A673 (cell line): Measurements from ENCODE around the gene KCND3. TPM values are rescaled to one million over a fixed set of nuclear protein-coding genes. Genes with fewer than 3 reads are reported as not detected.

ENCODE experiments used
- BruUV-seq: library from RNA; stranded (reverse); fragments of 400-500 nt; replicated peaks from 2 replicates; lab custom pipeline; 2021; lab: Mats Ljungman, UMichigan
- CTCF ChIA-PET: fragments of 300-600 bp; sonication (Branson Sonifier 250); formaldehyde crosslinking; loops from one replicate; lab custom pipeline; 2022; ENCODE audit warnings: antibody characterized with exemption; lab: Charles Lee
- POLR2A ChIA-PET: fragments of 300-600 bp; sonication (Branson Sonifier 250); formaldehyde crosslinking; loops from one replicate; lab custom pipeline; 2022; ENCODE audit warnings: antibody characterized with exemption; ENCODE audit not compliant: low non-redundant PET; lab: Charles Lee
- DNase-seq: peaks from one replicate; pipeline ENCODE4 v3.0.0-alpha.2; 2015; ENCODE audit warnings: low spot score
- H3K27ac ChIP-seq: fragments of 200-600 bp; sonication (generic); 2 replicates; pipeline ENCODE4 v1.5.1; 2016; ENCODE audit warnings: mixed run types, low read depth, mild to moderate bottlenecking, mixed read lengths, antibody characterized with exemption, low read length; ENCODE audit not compliant: poor library complexity, severe bottlenecking
- H3K27me3 ChIP-seq: fragments of 200-600 bp; sonication (generic); replicated peaks from 2 replicates; pipeline ENCODE4 v1.6.1; 2017; ENCODE audit warnings: mixed run types, low read depth, mild to moderate bottlenecking, mixed read lengths, antibody characterized with exemption, low read length; ENCODE audit not compliant: insufficient read depth, poor library complexity
- H3K36me3 ChIP-seq: fragments of 200-600 bp; sonication (generic); 2 replicates; pipeline ENCODE4 v1.6.1; 2016; ENCODE audit warnings: mixed run types, mild to moderate bottlenecking, mixed read lengths, antibody characterized with exemption, low read length; ENCODE audit not compliant: insufficient read depth, poor library complexity, severe bottlenecking
- H3K4me1 ChIP-seq: fragments of 200-600 bp; sonication (generic); 2 replicates; pipeline ENCODE4 v1.6.1; 2017; ENCODE audit warnings: mixed run types, mild to moderate bottlenecking, mixed read lengths, antibody characterized with exemption, low read length; ENCODE audit not compliant: insufficient read depth, poor library complexity, severe bottlenecking
- H3K4me3 ChIP-seq: fragments of 200-600 bp; sonication (generic); 2 replicates; pipeline ENCODE4 v1.5.1; 2016; ENCODE audit warnings: low read depth, mixed run types, mild to moderate bottlenecking, mixed read lengths, low read length; ENCODE audit not compliant: poor library complexity, severe bottlenecking
- H3K9me3 ChIP-seq: fragments of 200-600 bp; sonication (generic); 2 replicates; pipeline ENCODE4 v1.6.1; 2016; ENCODE audit warnings: mixed run types, low read depth, mild to moderate bottlenecking, mixed read lengths, antibody characterized with exemption, low read length; ENCODE audit not compliant: poor library complexity, severe bottlenecking
- CTCF ChIP-seq: fragments of 300-800, 200-600 bp; sonication (generic); conservative IDR thresholded peaks from 2 replicates; pipeline ENCODE4 v1.5.1; 2017; ENCODE audit warnings: low read depth, mild to moderate bottlenecking, antibody characterized with exemption, low read length, moderate library complexity, mixed read lengths
- EZH2 ChIP-seq: fragments of 200-600 bp; sonication (generic); IDR thresholded peaks from 2 replicates; pipeline ENCODE4 v1.6.1; 2017; ENCODE audit warnings: borderline replicate concordance, low read depth, mild to moderate bottlenecking, mixed read lengths, antibody characterized with exemption, low read length; ENCODE audit not compliant: poor library complexity, severe bottlenecking
- intact Hi-C: fragments of 100-400 bp; cut with micrococcal nuclease; formaldehyde crosslinking; loops from one replicate; pipeline ENCODE4 v1.10.0; 2022; ENCODE audit not compliant: unreplicated experiment
- total RNA-seq: library from RNA; stranded (reverse); gene quantifications from 2 replicates; pipeline ENCODE4 v1.2.3, GENCODE V29; 2021

Gene KCND3
- total RNA-seq, 1 experiment from 2014 or later = not detected

GRCh38 chr1:111908011-111908621, 81.4 kb downstream of the KCND3 start:
- Histone ChIP-seq H3K36me3 (no peaks in the 10 kb centered on the region), H3K9me3 (no peaks in the 10 kb centered on the region), H3K4me1 (peaks cover 17% of the 10 kb centered on the region), H3K4me3 (no peak overlapping the region), H3K27me3 (no peaks in the 10 kb centered on the region), H3K27ac (no peak overlapping the region)
- ChIA-PET POLR2A (no interaction called here), CTCF (no interaction called here)
- TF ChIP-seq CTCF = no peak
- intact Hi-C loops = no loop called here
- DNase-seq = no peak
- no TSS peak for BruUV-seq

- Histone ChIP-seq H3K36me3 (no peaks in the 10 kb centered on the region), H3K9me3 (no peaks in the 10 kb centered on the region), H3K4me1 (peaks cover 17% of the 10 kb centered on the region), H3K27ac (no peak overlapping the region), H3K27me3 (no peaks in the 10 kb centered on the region), H3K4me3 (no peak overlapping the region)
- intact Hi-C loops = no loop called here
- no TSS peak for BruUV-seq
- no peak for DNase-seq
- POLR2A ChIA-PET = no interaction called here
- CTCF ChIA-PET = no interaction called here
- no peak for TF ChIP-seq CTCF
- TF ChIP-seq EZH2 = no peak
Observed at GRCh38 chr1:111907321-111907720, 82.1 kb downstream of the KCND3 start.

GRCh38 chr1:111906816-111907215, 82.7 kb downstream of the KCND3 start:
- Histone ChIP-seq H3K27me3 (no peaks in the 10 kb centered on the region), H3K4me3 (no peak overlapping the region), H3K9me3 (no peaks in the 10 kb centered on the region), H3K4me1 (peaks cover 17% of the 10 kb centered on the region), H3K27ac (no peak overlapping the region), H3K36me3 (no peaks in the 10 kb centered on the region)
- TF ChIP-seq CTCF (no peak), EZH2 (no peak)
- intact Hi-C loops = no loop called here
- no TSS peak for BruUV-seq
- DNase-seq = no peak
- POLR2A ChIA-PET = no interaction called here
- CTCF ChIA-PET = no interaction called here
